Choroid plexus epithelial cell (primary cell): ENCODE measurements around the gene LRRC41.
"Not testable (repeated sequence)": the region's sequence is repeated elsewhere in the genome, so short reads cannot be mapped to it uniquely, and the experiment has no call there.

ENCODE experiments used
- DNase-seq: peaks from one replicate; pipeline ENCODE4 v3.0.0-alpha.2; 2010; ENCODE audit warnings: low read depth
- H3K4me3 ChIP-seq: 2 replicates; pipeline ENCODE4 v1.5.1; 2011; ENCODE audit warnings: low read depth, mild to moderate bottlenecking, control low read depth, low read length, moderate library complexity
- CTCF ChIP-seq: conservative IDR thresholded peaks from 2 replicates; pipeline ENCODE4 v1.5.1; 2011; ENCODE audit warnings: low read depth, mild to moderate bottlenecking, control low read depth, inconsistent platforms, low read length, moderate library complexity

The LRRC41 gene

DNA sequence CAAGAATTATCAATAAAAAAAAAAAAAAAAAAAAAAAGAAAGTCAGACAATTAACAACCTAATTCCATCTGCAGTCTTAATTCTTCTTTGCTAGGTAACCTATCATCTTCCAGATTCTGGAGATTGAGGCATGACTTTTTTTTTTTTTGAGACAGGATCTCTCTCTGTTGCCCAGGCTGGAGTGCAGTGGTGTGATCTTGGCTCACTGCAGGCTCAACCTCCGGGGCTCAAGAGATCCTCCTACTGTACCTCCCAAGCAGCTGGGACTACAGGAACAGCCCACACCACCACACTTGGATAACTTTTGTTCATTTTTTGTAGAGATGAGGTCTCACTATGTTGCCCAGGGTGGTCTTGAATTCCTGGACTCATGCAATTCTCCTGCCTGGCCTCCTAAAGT lies 60.5 kb downstream of the LRRC41 start:
- no peak for DNase-seq
- no peak for TF ChIP-seq CTCF
- H3K4me3 ChIP-seq, result no peak overlapping the region

DNA sequence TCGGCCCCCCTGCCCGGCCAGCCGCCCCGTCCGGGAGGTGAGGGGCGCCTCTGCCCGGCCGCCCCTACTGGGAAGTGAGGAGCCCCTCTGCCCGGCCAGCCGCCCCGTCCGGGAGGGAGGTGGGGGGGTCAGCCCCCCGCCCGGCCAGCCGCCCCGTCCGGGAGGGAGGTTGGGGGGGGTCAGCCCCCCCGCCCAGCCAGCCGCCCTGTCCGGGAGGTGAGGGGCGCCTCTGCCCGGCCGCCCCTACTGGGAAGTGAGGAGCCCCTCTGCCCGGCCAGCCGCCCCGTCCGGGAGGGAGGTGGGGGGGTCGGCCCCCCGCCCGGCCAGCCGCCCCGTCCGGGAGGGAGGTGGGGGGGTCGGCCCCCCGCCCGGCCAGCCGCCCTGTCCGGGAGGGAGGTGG lies 61.7 kb downstream of the LRRC41 start:
- not testable (repeated sequence) for H3K4me3 ChIP-seq, DNase-seq

DNA sequence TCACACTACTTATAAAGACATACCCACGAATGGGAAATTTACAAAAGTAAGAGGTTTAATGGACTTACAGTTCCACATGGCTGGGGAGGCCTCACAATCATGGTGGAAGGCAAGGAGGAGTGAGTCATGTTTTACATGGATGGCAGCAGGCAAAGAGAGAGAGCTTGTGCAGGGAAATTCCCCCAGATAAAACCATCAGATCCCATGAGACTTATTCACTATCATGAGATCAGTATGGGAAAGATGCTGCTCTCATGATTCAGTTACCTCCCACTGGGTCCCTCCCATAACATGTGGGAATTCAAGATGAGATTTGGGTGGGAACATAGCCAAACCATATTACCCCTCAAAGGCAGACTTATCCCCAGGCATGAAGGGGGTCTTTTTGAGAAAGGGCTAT lies 64.6 kb downstream of the LRRC41 start:
- H3K4me3 ChIP-seq, result not testable (repeated sequence)
- DNase-seq, result peak; percentile 84

- DNase-seq, result no peak
- no peak for TF ChIP-seq CTCF
- H3K4me3 ChIP-seq, result no peak overlapping the region
These were observed 66.5 kb downstream of the LRRC41 start for GRCh38 chr1:46236882-46237281.

GRCh38 chr1:46231231-46231630 lies 72.2 kb downstream of the LRRC41 start:
- DNase-seq, H3K4me3 ChIP-seq: not testable (repeated sequence)
